ENCODE results near the gene STK38. TPM values are rescaled to one million over a fixed set of nuclear protein-coding genes. Genes with fewer than 3 reads are reported as not detected.

The STK38 gene
- total RNA-seq, 1 experiment from 2014 or later, result 24.2 TPM

DNA sequence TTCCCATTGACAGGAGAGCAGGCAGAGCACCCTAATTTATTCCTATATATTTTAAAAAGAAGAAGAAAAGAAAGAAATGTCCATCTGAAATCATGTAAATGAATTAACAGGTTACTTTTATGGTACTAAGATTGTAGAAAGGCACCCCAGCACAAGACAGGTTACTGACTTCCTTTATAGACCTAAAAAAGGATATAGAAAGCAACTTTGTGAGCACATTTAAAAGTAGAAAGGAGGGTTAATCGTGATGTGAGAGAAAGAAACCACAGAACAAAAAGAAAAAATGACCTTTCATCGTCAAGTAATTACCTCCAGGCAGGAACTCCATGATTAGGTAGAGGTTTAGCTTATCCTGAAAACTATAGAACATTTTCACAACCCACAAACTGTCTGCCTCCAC, 29.9 kb downstream of the STK38 start:
- Histone ChIP-seq H3K4me1 (ENCODE audit: insufficient read depth, low read length, poor library complexity, severe bottlenecking) (no peaks in the 10 kb centered on the region), H3K9me3 (ENCODE audit: low read depth, low read length, poor library complexity, severe bottlenecking) (no peaks in the 10 kb centered on the region), H3K4me3 (ENCODE audit: low read depth, low read length, poor library complexity, severe bottlenecking) (no peak overlapping the region), H3K27ac (ENCODE audit: low read depth, low read length, poor library complexity, severe bottlenecking) (no peak overlapping the region), H3K36me3 (ENCODE audit: insufficient read depth, low read length, poor library complexity, severe bottlenecking) (peaks cover 15% of the 10 kb centered on the region), H3K27me3 (replicated peaks; ENCODE audit: insufficient read depth, low read depth, low read length, poor library complexity) (no peaks in the 10 kb centered on the region)
- POLR2A ChIA-PET (ENCODE audit: low non-redundant PET), result no interaction called here
- BruUV-seq (replicated peaks), result no TSS peak
- DNase-seq (ENCODE audit: low spot score), result no peak
- intact Hi-C loops (cut with micrococcal nuclease; ENCODE audit: unreplicated experiment), result no loop called here
- CTCF ChIA-PET, result no interaction called here
- no peak for TF ChIP-seq EZH2 (IDR thresholded peaks at IDR 0.05; ENCODE audit: borderline replicate concordance, low read depth, low read length, poor library complexity, severe bottlenecking)
- no peak for TF ChIP-seq CTCF (conservative IDR thresholded peaks at IDR 0.05; ENCODE audit: low read depth, low read length)

DNA sequence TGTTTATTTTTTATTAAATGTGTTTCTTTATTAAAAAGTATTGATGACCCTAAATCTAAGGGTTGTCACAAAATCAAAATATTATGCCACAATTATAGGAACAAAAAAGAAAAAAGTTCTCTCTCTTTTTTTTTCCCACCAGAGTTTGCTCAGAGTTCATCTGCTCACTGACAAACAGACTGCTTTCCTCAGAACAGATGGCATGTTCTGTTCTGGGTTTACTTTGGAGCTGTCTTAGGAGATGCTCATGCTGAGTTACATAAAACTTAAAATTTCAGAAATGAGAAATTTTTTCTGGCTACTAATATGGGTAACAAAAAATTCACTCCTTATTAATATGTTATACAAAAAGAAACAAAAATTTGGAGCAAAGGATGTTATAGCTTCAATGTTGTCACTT, 30.3 kb downstream of the STK38 start:
- Histone ChIP-seq H3K9me3 (ENCODE audit: low read depth, low read length, poor library complexity, severe bottlenecking) (no peaks in the 10 kb centered on the region), H3K27ac (ENCODE audit: low read depth, low read length, poor library complexity, severe bottlenecking) (no peak overlapping the region), H3K27me3 (replicated peaks; ENCODE audit: insufficient read depth, low read depth, low read length, poor library complexity) (no peaks in the 10 kb centered on the region), H3K36me3 (ENCODE audit: insufficient read depth, low read length, poor library complexity, severe bottlenecking) (peaks cover 13% of the 10 kb centered on the region), H3K4me1 (ENCODE audit: insufficient read depth, low read length, poor library complexity, severe bottlenecking) (no peaks in the 10 kb centered on the region), H3K4me3 (ENCODE audit: low read depth, low read length, poor library complexity, severe bottlenecking) (no peak overlapping the region)
- TF ChIP-seq CTCF (conservative IDR thresholded peaks at IDR 0.05; ENCODE audit: low read depth, low read length) (no peak), EZH2 (IDR thresholded peaks at IDR 0.05; ENCODE audit: borderline replicate concordance, low read depth, low read length, poor library complexity, severe bottlenecking) (no peak)
- intact Hi-C loops (cut with micrococcal nuclease; ENCODE audit: unreplicated experiment), result no loop called here
- ChIA-PET POLR2A (ENCODE audit: low non-redundant PET) (no interaction called here), CTCF (no interaction called here)
- DNase-seq (ENCODE audit: low spot score), result no peak
- BruUV-seq (replicated peaks), result no TSS peak

- Histone ChIP-seq H3K4me1 (ENCODE audit: insufficient read depth, low read length, poor library complexity, severe bottlenecking) (no peaks in the 10 kb centered on the region), H3K36me3 (ENCODE audit: insufficient read depth, low read length, poor library complexity, severe bottlenecking) (peaks cover 9% of the 10 kb centered on the region), H3K27ac (ENCODE audit: low read depth, low read length, poor library complexity, severe bottlenecking) (no peak overlapping the region), H3K4me3 (ENCODE audit: low read depth, low read length, poor library complexity, severe bottlenecking) (no peak overlapping the region), H3K27me3 (replicated peaks; ENCODE audit: insufficient read depth, low read depth, low read length, poor library complexity) (no peaks in the 10 kb centered on the region), H3K9me3 (ENCODE audit: low read depth, low read length, poor library complexity, severe bottlenecking) (no peaks in the 10 kb centered on the region)
- no peak for DNase-seq (ENCODE audit: low spot score)
- ChIA-PET CTCF (no interaction called here), POLR2A (ENCODE audit: low non-redundant PET) (no interaction called here)
- intact Hi-C loops (cut with micrococcal nuclease; ENCODE audit: unreplicated experiment), result no loop called here
- TF ChIP-seq EZH2 (IDR thresholded peaks at IDR 0.05; ENCODE audit: borderline replicate concordance, low read depth, low read length, poor library complexity, severe bottlenecking), result no peak
- no peak for TF ChIP-seq CTCF (conservative IDR thresholded peaks at IDR 0.05; ENCODE audit: low read depth, low read length)
- BruUV-seq (replicated peaks), result no TSS peak
These were observed 30.7 kb downstream of the STK38 start for GRCh38 chr6:36516559-36516958.

All from A673 (cell line).